Epithelial cell of proximal tubule (primary cell): Measurements from ENCODE around the gene BBLN. TPM values are rescaled to one million over a fixed set of nuclear protein-coding genes. Genes with fewer than 3 reads are reported as not detected.
"Not testable (repeated sequence)": the region's sequence is repeated elsewhere in the genome, so short reads cannot be mapped to it uniquely, and the experiment has no call there.

Source experiments
- DNase-seq: peaks from one replicate; pipeline ENCODE4 v3.0.0-alpha.2; 2011; ENCODE audit warnings: low read depth
- H3K4me3 ChIP-seq: 2 replicates; pipeline ENCODE4 v1.5.1; 2011; ENCODE audit warnings: low read depth, mild to moderate bottlenecking, low read length
- total RNA-seq: library from RNA; depleted of rRNA; stranded (reverse); fragments of >200 nt; gene quantifications from 2 replicates; pipeline ENCODE4 v1.2.3, GENCODE V29; 2015
- TF ChIP-seq, protein P1 (sequence below): conservative IDR thresholded peaks from 2 replicates; pipeline ENCODE4 v1.5.1; 2012; ENCODE audit warnings: low read depth, mild to moderate bottlenecking, low read length

The BBLN gene
- total RNA-seq, 1 donor from 2014 or later = 269 TPM

DNA sequence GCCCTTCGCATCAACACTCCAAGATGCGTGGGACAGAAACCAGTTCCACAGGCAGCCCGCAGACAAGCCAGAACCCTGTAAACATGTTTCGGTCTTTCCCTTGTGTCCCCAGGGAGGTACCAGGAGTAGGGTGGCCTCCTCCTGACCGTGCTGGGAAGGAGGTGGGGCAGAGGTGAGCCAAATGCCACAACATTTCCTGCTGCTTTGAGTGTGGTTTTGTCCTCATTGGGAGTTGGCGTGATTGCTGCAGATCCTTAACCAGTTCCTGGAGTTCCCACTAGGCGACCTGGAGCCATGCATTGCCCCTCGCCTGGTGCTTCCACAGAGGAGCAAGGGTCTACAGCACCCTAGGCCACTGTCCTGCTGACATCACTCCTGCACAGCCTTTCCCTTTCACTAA lies 24.5 kb upstream of the BBLN start:
- DNase-seq = not testable (repeated sequence)

DNA sequence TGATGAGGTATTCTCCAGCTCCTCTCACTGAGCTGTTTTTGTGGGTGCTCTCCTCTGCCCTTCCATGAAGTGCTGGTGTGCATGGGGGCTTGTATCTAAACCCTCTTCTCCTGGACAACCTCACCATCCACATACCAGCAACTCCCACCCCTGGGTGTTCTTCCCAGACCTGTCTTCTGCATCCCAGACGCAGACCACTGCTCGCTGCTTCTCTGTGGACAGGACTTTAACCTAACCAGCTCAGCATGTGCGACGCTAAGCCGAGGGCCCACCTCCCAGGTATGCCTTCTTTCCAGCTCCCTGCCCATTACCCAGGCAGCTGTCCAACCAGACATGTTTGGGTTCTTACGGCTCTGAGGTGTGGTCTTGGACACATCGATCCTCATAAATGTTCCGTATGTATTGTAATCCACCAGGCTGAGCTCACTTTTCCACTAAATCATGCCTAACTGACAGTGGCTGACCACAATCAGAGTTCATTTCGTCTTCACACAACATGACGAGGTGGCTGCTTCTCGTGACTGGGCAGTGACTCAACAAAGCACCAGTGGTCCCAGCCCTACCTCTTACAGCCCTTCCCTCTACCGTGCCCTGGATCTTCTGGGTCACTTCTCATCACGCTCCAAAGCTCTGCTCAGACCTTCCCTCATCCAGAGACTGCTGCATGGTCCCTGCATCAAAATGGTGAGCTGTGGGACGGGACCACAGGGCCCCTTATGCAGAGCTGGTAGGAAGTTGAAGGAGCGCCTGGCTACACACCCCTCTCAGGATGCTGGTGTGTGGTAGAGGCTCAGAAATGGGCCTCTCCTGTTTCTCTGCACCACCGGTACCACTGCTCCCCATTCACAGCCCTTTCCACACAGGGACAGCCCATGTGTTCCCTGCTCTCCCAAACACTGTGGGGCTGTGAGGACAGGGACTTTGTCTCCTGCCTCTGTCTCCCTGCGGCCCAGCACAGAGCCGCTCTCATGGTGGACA lies 23.0 kb upstream of the BBLN start:
- H3K4me3 ChIP-seq = no peak overlapping the region
- peak; percentile 73 for DNase-seq
- TF ChIP-seq, protein P1, sequence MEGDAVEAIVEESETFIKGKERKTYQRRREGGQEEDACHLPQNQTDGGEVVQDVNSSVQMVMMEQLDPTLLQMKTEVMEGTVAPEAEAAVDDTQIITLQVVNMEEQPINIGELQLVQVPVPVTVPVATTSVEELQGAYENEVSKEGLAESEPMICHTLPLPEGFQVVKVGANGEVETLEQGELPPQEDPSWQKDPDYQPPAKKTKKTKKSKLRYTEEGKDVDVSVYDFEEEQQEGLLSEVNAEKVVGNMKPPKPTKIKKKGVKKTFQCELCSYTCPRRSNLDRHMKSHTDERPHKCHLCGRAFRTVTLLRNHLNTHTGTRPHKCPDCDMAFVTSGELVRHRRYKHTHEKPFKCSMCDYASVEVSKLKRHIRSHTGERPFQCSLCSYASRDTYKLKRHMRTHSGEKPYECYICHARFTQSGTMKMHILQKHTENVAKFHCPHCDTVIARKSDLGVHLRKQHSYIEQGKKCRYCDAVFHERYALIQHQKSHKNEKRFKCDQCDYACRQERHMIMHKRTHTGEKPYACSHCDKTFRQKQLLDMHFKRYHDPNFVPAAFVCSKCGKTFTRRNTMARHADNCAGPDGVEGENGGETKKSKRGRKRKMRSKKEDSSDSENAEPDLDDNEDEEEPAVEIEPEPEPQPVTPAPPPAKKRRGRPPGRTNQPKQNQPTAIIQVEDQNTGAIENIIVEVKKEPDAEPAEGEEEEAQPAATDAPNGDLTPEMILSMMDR = no peak

More for the DNA sequence above, 24.5 kb upstream of the BBLN start:
- not testable (repeated sequence) for H3K4me3 ChIP-seq

DNA sequence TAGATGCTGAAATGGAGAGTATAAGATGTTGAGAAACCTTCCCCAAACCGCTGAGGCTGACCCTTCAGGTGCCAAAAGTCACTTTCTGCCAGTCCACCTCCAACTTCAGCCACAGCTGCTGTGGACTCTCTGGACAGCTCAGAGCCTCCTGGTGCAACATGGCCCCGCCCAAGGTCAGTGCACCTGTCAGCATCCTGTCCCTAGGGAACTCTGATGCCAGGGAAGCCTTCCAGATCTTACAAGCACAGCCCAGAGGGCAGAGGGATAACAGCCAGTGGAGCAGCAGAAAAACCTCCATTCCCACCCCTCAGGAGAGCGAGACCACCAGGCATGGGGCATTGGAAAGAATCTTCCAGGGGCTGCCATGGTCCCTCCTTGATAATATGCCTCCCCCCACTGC lies 22.1 kb upstream of the BBLN start:
- H3K4me3 ChIP-seq = no peak overlapping the region
- TF ChIP-seq, protein P1 = no peak
- no peak for DNase-seq

DNA sequence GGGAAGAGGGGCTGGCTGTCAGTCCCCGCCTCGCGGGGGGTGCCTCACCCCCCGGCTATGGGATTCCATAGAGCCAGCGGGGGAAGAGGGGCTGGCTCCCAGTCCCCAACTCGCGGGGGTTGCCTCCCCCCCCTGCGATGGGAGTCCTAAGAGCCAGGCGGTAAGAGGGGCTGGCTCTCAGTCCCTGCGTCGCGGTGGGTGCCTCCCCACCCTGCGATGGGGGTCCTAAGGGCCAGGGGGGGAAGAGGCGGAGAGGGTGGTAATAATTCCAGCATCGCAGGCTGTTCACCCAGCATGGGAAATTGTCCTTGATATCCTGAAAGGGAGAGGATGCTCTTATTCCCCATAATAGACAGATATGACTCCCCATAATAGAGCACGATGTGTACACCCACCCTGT lies 20.4 kb upstream of the BBLN start:
- TF ChIP-seq, protein P1 = no peak
- no peak overlapping the region for H3K4me3 ChIP-seq
- DNase-seq = no peak

DNA sequence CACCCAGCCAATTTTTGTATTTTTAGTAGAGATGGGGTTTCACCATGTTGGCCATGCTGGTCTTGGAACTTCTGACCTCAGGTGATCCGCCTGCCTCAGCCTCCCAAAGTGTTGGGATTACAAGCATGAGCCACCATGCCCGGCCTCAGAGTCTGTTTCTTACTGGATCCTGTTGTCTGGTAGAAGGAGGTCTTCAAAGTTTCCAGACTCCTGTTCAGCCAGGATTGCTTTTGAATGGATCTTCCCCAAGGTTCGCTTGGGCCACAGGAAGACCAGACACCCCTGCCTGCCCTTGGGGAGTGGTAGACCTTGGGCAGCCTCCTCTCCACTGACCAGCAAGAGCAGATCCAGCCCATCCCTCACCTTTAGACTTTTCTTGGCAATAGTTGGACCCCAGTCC lies 18.5 kb upstream of the BBLN start:
- TF ChIP-seq, protein P1 = no peak
- H3K4me3 ChIP-seq = no peak overlapping the region
- no peak for DNase-seq

DNA sequence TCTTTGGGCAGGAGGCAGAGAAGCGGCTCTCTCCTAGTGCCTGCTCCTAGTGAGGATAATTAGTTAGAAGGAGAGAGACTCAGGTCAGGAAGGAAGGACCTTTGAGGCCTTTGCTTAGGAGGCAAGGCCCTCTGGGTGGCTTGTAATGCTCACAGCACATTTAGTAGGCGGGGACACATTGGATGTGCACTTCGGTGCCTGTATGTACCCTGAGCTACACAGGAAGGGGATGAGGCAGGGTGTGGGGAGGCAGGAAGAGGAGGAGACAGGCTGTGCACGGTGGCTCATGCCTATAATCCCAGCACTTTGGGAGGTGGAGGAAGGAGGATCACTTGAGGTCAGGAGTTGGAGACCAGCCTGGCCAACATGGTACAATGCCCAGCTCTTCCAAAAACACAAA lies 18.0 kb upstream of the BBLN start:
- TF ChIP-seq, protein P1 = no peak
- DNase-seq = no peak
- H3K4me3 ChIP-seq = no peak overlapping the region

DNA sequence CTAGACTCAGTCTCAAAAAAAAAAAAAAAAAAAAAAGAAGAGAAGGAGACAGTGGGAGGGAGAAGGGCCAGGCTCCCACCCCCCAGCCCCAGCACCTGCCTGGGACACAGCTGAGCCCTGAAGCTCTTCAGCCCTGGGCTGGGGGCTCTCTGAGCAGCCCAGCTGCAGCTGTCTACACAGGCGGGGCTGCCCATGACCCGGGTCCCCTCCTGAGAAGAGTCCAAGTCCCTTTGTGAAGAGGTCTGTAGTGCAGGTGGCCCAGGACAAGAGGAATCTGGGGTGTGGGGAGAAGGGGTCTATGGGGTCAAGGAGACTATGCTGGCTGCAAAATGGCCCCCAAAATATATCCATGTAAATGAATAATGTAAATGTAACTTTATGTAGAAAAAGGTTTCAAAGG lies 17.5 kb upstream of the BBLN start:
- TF ChIP-seq, protein P1 = no peak

More for the DNA sequence above, 17.5 kb upstream of the BBLN start:
- H3K4me3 ChIP-seq = no peak overlapping the region
- DNase-seq = no peak
